GM19468 (cell line): ENCODE data around the gene ATP6V1G3.
"Not testable (repeated sequence)": the region's sequence is repeated elsewhere in the genome, so short reads cannot be mapped to it uniquely, and the experiment has no call there.

Source experiments
- ATAC-seq: cut with Tn5 transposase; IDR thresholded peaks from one replicate; pipeline ENCODE4 v1.9.1; 2021; ENCODE audit warnings: mild to moderate bottlenecking, moderate library complexity, moderate number of reproducible peaks; ENCODE audit not compliant: unreplicated experiment; ENCODE audit errors: extremely low read depth

Gene ATP6V1G3

GRCh38 chr1:198544265-198544664, 3.8 kb upstream of the ATP6V1G3 start:
- ATAC-seq, result no peak

- no peak for ATAC-seq
Measured at GRCh38 chr1:198543670-198544260, 3.3 kb upstream of the ATP6V1G3 start.

GRCh38 chr1:198542632-198543031, 2.2 kb upstream of the ATP6V1G3 start:
- ATAC-seq, result no peak

- ATAC-seq, result no peak
Measured at GRCh38 chr1:198541737-198542136, 1.3 kb upstream of the ATP6V1G3 start.

GRCh38 chr1:198538579-198539364, 1.7 kb downstream of the ATP6V1G3 start:
- ATAC-seq, result no peak

- no peak for ATAC-seq
Measured at GRCh38 chr1:198535631-198536030, 4.8 kb downstream of the ATP6V1G3 start.

- ATAC-seq, result no peak
Measured at GRCh38 chr1:198534548-198535418, 5.7 kb downstream of the ATP6V1G3 start.

- no peak for ATAC-seq
Measured at GRCh38 chr1:198531891-198532290, 8.6 kb downstream of the ATP6V1G3 start.

- ATAC-seq, result no peak
Measured at GRCh38 chr1:198530953-198531352, 9.5 kb downstream of the ATP6V1G3 start.

GRCh38 chr1:198529414-198529813, 11.1 kb downstream of the ATP6V1G3 start:
- no peak for ATAC-seq

- no peak for ATAC-seq
Measured at GRCh38 chr1:198528364-198528763, 12.1 kb downstream of the ATP6V1G3 start.

- ATAC-seq, result no peak
Measured at GRCh38 chr1:198524556-198524955, 15.9 kb downstream of the ATP6V1G3 start.

GRCh38 chr1:198524127-198524526, 16.4 kb downstream of the ATP6V1G3 start:
- ATAC-seq, result not testable (repeated sequence)

- no peak for ATAC-seq
Measured at GRCh38 chr1:198523182-198523950, 17.1 kb downstream of the ATP6V1G3 start.

GRCh38 chr1:198520524-198521254, 19.8 kb downstream of the ATP6V1G3 start:
- ATAC-seq, result peak; percentile 93

- ATAC-seq, result no peak
Measured at GRCh38 chr1:198519639-198520501, 20.6 kb downstream of the ATP6V1G3 start.

- no peak for ATAC-seq
Measured at GRCh38 chr1:198517623-198518199, 22.8 kb downstream of the ATP6V1G3 start.

GRCh38 chr1:198500096-198500495, 40.4 kb downstream of the ATP6V1G3 start:
- ATAC-seq, result no peak
